HG03521 (cell line): ENCODE data around the gene CREBRF.
A peak's percentile ranks its signal among the peaks of the same experiment; 100 is the strongest.
"Not testable (repeated sequence)": the region's sequence is repeated elsewhere in the genome, so short reads cannot be mapped to it uniquely, and the experiment has no call there.

ENCODE experiments used
- ATAC-seq: cut with Tn5 transposase; IDR thresholded peaks from one replicate; pipeline ENCODE4 v1.9.1; 2021; ENCODE audit warnings: mild to moderate bottlenecking, moderate library complexity; ENCODE audit not compliant: unreplicated experiment

The CREBRF gene

DNA sequence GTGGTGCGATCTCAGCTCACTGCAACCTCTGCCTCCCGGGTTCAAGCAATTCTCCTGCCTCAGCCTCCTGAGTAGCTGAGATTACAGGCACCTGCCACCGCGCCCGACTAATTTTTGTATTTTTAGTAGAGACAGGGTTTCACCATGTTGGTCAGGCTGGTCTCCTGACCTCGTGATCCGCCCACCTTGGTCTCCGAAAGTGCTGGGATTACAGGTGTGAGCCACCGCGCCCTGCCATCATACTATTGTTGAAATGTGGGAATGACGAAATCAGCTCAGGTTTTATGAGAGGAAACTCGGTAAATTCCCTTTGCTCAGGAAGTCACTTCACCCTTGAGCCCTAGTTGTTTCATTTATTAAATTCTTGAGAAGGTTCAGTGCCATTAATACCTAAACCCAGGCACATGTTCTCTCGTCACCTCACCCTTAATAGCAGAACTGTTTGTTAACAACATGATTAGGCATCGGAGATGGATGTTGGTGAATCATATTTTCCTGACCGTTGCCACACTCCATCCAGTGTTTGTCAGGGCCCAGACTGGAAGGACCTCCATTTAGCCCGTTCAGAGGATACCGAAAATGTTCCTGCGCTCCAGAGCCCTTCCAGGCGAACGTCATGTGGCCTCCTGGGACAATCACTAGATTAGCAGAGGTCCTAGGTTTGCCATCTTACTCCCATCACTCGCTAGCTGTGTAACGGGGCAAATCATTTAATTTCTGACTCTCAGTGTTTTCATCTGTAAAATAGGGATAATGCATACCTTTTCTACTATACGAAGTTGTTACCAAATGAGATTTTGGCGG, 20.0 kb upstream of the CREBRF start:
- ATAC-seq = peak; percentile 39

DNA sequence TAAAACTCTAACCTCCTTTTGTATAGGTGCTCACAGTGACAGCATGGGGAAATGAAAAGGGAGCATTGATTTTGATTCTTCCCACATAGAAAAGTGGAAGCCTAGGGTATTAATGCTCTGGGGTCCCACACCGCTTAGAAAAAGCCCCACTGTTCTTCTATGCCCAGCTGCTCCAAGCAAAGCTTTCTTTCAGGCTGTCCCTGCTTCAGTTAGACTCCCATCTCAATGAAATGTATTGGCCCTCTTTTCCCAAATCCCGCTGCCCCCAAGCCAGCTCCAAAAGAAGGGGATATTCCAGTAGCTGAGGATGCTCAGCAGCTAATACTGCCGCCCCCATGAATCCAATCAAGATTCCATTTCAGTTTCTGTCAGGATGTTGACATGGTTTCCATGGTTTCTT, 17.0 kb upstream of the CREBRF start:
- no peak for ATAC-seq

DNA sequence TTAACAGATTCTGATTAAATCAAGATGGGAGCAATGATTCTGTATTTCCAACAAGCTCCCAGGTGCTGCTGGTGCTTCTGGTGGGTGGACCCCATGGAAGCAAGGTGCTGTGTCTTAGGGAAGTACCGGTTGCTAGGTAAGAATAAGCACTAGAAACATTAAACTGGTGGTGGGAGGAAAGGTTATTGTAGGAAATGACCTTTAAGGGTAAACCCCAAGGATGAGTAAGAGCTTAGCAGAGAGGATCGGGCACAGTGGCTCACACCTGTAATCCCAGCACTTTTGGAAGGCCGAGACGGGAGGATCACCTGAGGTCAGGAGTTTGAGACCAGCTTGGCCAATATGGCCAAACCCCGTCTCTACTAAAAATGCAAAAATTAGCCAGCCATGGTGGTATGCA, 16.2 kb upstream of the CREBRF start:
- no peak for ATAC-seq

DNA sequence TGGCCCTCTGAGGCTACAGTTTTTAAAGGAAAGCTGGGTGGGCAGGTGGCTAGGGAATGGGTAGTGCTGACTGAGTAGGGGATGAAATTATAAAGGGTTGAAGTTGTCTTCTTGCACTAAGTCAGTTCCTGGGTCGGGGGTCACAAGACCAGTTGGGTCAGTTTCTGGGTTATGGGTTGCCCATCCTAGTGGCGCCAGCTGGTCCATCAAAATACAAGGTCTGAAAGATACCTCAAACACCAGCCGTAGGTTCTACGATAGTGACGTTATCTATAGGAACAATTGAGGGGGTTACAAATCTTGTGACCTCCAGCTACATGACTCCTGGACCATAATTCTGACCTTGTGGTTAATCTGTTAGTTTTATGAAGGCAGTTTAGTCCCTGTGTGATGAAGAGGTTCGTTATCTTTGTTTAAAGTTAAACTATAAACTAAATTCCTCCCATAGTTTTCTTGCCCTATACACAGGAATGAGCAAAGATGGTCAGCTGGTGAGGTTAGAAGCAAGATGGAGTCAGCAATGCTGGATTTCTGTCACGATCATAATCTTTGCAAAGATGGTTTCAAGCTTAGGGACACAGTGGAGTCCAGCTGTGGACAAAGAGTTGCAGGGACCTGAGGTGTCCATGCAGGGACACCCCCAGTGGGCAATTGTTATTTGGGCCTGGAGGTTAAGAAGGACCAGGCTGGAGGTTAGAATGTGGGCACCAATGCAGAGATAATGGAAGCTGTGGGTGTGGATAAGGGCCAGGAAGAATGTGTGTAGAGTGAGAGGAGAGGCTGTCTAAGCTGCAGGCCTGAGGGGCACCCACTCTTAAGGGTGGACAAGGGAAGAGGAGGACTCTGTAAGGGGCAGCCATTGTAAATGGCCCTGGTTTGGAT, 14.0 kb upstream of the CREBRF start:
- no peak for ATAC-seq

DNA sequence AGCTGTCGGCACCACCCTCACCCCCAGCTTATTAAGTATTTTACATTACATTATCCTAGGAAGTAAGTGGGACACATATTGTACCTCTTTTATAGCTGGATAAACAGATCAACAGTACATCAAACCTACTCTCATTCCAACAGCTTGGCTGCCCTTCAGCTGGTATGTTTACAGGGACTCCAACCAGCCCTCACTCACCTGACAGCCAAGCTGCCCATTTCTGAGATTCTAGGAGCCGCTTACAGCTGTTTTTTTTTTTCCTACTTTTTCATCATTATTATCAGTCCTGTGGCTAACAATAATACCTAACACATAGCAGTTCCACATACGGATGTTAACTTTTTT, 13.4 kb upstream of the CREBRF start:
- no peak for ATAC-seq

DNA sequence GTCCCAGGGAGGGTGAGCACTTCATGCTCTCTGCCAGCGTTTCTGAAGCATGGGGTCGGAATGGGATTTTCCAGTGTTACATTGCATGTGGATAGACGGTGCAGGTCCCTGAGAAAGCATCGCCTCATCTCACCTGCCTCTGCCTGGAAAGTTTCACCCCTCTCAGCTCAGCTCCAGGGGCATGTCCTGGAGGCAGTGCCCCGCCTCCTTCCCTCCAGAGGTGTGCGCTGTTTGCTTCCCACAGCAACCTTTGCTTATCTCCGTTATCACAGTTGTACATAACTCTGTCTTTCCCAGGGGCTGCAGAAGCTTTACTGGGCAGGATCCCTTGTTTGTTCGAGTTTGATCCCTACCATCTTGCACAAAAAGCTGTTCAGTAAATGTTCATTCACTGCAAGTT, 10.7 kb upstream of the CREBRF start:
- ATAC-seq = no peak

DNA sequence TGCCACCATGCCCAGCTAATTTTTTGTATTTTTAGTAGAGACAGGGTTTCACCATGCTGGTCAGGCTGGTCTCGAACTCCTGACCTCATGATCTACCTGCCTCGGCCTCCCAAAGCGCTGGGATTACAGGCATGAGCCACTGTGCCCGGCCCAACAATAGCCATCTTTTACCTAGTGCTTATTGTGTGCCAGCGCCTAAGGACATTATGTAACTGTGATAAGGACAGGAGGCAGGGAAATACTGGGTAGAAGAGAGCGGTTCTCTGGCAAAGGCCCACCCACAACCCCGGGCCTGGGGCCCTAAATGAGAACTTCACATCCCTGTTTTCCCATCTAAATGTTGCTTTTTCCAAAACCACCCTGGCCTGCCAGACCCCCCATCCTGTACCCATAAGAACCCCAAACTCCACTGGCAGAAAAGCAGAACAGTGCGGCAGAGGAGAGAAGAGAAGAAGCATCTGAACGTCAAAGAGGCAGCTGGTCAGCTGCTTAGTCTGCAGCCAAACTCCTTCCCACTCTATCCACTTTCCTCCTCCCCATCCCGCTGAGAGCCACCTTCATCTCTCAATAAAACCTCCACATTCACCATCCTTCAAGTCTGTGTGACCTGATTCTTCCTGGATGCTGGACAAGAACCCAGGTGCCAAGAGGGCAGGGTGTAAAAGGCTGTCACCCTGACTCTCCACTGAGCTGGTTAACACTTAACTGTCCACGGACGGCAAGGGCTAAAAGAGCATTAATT, 8.9 kb upstream of the CREBRF start:
- not testable (repeated sequence) for ATAC-seq

DNA sequence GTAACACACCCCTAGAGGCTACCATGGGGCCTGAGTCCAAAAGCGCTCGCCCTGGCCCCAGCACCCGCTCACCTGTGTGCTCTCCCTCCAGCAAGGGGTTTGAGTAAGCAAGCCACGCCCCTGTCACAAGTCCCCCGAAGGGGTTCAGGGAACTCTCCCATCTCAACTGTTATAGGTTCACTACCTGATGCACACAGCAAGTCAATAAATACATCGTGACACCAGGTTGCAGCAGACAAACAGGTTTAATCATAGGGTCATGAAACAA, 8.4 kb upstream of the CREBRF start:
- ATAC-seq = no peak

DNA sequence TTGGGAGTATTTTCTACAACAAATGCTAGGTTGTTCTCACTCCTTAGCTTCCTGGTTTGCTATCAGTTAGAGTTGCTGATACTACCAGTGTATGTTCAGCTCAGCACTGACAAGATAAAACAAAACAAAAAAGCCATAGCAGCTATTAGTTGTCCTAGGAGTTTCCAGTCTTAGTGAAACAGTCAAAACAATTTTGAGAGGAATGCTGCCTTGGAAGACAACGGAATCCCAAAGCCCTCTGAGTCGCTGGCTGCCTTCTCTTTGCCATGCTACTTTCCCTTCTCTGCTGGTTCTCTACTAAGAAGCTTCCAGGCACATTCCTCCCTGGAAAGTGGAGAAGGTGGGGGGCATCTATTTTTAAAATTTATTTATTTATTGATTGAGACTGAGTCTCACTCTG, 5.4 kb upstream of the CREBRF start:
- no peak for ATAC-seq

DNA sequence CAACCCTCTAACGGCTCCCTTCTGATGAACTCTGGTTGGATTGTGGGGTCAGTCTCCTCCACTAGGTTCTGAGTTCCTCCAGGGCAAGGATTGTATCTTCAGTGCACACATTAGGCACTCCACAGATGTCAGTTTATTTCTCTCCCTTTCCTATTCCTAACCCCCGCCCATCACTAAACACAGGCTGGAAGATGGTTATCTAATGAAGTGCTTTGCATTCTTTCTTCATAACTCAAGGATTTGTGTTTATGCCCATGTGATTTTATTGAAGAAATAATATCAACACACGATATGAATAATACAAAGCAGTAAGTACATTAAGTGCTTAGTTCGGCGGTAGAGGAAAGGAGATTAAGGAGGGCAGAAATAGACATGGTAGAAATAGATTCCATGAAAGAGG, 4.4 kb upstream of the CREBRF start:
- ATAC-seq = no peak

DNA sequence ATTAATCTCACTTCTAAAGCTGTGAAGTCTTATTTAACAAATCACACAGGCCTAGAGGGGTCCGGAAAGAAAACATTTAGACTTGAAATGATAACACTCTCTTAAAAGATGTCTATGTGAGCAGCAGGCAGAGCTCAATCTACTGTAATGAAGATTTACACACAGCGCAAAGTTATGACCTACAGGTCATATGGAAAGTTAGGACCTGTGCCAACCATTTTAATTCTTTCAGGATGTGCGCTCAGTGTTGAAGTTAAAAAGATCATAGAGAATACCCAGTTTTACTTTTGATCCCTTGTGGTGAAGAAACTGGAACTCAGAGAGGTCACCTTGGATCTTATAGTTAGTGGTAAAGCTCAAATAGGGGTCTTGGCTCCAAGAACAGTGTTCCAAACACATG, 3.1 kb upstream of the CREBRF start:
- ATAC-seq = no peak

DNA sequence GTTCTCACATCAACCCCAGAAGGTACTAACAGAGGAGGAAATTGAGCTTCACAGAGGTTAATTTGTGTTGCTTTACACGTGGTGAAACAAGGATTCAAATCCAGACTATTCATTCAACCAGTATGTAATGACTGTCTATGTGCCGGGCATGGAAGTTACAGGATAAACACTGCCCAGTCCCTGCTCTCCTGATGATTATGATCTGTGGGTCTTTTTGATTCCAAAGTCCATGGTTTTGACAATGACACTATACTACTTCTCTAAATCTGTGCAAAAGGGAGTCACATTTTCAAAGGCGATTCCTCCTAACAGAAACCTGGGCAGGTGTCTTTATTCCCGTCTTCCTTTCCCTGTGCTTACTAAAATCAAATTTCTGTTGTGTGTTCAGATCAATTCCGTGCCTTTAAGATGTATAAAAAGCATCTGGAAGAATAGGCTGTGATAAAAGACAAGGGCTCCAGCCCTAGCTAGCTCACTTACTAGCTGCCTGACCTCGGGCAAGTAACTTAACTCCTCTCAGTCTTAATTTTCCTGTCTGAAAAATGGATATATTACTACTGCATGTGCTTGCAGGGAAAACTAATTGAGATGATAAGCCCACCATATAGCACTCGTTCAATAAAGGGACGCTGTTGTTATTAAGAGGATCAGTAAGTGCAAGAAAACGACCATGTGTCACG, 970 bp upstream of the CREBRF start:
- ATAC-seq = no peak

DNA sequence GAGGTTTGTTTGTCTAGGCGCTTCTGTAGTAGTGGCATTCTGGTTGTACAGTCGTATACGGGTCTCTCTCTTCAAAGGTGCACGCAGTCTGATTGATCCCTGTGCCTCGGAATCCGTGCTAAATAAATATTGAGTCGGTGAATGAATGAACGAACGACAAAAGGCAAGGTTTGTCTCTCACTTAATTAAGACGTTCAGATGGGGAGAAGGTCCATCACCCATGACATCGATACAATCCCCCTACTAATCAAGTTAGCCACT, 500 bp upstream of the CREBRF start:
- no peak for ATAC-seq

DNA sequence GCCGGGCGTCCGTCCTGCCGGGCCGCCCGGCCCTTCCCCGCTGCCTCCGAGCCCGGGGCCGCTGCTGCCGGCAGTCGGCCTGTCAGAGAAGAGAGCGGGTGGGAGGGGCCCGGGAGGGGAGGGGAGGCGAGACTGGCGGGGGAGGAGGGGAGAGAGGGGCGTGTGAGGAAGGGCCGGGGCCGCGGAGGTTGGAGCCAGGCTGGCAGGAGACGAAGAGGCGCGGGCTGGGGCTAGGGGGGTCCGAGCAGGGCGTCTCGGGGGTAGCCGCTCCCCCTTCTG, 570 bp downstream of the CREBRF start:
- peak; percentile 18 for ATAC-seq

DNA sequence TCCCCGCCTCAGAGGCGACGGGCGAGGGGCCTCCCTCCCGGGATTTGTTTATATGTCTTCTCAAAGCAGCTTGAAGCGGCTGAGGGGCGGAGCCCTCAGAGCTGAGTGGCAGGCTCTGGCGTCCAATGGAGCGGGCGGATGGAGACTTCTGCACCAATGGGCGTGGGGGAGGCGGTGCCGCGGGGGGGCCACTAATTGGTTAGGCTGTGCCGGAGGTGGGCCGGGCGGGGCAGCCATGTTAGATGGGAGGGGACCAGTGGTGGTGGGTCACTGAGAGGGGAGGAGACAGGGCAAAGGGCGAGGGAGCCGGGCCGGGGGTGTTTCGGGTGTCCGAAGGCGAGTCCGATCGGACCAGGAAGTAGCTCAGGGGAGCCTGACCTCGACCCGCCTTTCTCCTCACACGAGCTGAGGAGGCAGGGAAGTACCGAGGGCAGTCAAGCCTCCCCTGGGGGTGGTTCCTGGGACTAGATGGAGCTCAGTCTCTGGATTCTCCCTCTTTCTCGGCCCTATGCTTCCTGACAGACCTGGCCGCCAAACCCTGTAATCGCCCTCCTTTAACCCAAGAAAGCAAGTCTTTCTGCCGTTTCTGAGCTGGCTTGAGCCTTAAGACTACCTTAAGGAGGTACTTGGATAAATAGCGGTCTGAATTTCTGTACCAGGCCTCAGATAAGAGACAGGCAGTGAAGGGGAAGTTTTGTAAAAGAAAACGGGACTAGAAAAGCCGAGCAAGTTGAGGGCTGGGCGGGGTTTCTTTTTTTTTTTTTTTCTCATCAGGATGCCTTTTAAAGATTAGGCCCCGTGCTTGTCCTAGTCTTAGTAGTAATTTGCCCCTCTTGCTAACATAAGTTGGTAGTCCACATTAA, 1.1 kb downstream of the CREBRF start:
- peak; percentile 77 for ATAC-seq

DNA sequence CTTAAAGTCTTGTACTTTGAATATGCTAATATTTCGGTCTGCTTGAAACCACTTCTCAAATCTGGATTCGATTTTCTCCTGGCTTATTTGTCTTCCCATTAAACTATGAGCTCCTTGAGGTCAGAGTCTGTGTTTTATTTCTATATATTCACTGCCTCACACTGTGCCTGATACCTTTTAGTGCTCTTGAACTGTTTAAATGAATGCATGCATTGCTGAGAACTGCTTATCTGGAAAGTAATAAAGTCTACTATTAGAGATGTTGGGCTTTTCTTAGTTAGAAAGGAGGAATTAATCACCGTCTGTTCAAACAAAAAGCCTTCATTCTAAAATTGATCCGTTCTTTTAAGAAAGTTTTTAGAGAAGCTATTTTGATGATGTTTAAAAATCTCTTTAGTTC, 6.0 kb downstream of the CREBRF start:
- ATAC-seq = no peak

DNA sequence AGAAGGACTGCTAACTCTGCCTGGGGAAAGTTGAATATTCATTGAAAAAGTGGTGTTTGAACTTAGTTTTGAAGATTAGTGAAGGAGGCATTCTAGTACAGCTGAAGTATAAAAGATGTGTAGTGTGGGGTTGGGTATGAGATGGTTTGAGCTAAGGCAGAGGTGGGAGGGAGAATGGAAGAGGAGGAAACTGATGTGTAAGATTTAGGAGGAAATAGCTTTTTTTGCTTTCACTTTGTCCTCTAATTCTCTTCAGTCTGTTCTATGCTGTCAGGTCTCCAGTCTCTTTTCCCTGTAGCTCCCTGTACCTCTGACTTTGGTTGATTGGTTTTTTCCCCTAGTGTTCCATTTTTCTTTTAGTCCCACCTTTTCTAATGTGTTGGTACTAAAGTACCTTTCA, 9.0 kb downstream of the CREBRF start:
- no peak for ATAC-seq

DNA sequence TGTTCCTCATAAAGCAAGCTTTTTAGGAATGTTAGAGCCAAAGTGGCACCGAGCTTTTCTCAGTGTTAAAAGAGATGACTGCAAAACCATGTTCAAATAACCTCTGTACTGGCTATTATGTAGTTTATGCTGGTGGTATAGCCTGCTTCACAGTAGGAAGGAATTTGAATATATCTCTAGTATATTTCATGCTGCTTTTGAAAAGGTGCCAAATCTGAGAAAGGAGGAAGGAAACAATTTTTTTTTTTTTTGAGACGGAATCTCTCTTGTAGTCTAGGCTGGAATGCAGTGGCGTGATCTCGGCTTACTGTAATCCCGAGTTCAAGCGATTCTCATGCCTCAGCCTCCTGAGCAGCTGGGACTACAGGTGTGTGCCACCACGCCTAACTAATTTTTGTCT, 13.5 kb downstream of the CREBRF start:
- ATAC-seq = no peak

DNA sequence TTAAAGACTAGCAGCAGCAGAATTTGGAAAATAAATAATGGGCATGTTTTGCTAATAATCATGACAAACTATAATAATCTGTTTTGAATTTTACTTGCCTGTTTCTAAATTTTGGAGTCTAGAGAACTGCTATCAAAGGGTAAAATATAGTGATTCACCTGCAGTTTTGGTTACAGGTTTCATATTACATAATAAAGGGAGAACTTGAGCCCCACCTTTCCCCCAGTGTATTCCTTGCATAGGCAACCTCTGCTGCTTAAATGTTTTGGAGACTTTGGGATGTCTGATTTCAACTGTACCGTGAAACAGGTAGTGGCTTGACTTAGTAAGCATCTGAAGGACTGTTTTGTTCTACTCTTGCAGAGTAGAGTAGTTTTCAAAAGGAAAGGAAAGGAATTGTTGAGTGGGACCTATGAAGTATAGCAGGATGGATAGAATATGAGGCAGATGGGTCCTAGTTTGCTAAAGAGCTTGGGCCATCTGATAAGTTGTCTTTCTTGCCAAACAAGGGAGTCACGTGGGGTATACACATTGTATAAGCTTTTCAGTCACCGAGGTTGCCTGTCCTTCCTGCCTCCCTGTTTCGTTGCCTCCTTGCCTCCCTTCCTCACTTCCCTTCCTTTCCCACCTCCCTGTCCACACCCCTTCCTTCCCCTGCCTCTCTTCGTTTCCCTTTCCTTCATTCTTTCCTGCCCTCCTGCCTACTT, 19.1 kb downstream of the CREBRF start:
- no peak for ATAC-seq

DNA sequence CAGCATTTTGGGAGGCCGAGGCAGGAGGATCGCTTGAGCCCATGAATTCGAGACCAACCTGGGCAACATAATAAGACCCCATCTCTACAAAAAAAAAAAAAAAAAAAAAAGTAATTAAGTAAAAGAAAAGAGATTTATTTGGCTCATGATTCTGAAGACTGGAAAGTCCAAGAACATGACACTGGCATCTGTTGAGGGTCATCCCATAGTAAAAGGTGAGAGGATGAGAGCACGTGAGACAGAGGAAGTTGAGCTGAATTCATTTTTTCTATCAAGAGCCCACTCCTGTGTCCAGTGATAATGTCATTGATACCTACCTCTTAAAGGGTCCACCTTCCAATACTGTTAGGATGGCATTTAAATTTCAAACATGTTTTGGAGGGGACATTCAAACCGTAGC, 19.8 kb downstream of the CREBRF start:
- ATAC-seq = no peak
